Middle frontal gyrus (tissue), 1 donor: ENCODE measurements around the gene KIF24.
"Not testable (repeated sequence)": the region's sequence is repeated elsewhere in the genome, so short reads cannot be mapped to it uniquely, and the experiment has no call there.

Source experiments
- DNase-seq: peaks from one replicate; pipeline ENCODE4 v3.0.0-alpha.2; 2015; ENCODE audit warnings: low spot score; ENCODE audit errors: extremely low spot score

KIF24 gene

GRCh38 chr9:34328987-34329832 is at the start of gene KIF24, which contains the start of gene NUDT2:
KIF24 (minus strand) TSS chr9:34329268; CDS start chr9:34311346, 17,922 bp downstream.
NUDT2 (plus strand) TSS chr9:34329569; CDS start chr9:34339040, 9,471 bp downstream.
- DNase-seq, result peak; percentile 100

GRCh38 chr9:34378376-34379060 is 49.5 kb upstream of the KIF24 start:
- DNase-seq, result no peak

- no peak for DNase-seq
Observed at GRCh38 chr9:34377404-34377746, 48.3 kb upstream of the KIF24 start.

GRCh38 chr9:34376596-34377403 is 47.7 kb upstream of the KIF24 start, which contains the start of gene MYORG:
MYORG (minus strand) TSS chr9:34376898; CDS start chr9:34372943, 3,955 bp downstream.
- peak; percentile 84 for DNase-seq

- no peak for DNase-seq
Observed at GRCh38 chr9:34375901-34376595, 47.0 kb upstream of the KIF24 start.

- DNase-seq, result no peak
Observed at GRCh38 chr9:34374905-34375552, 46.0 kb upstream of the KIF24 start.

GRCh38 chr9:34374339-34374738 is 45.3 kb upstream of the KIF24 start:
- no peak for DNase-seq

GRCh38 chr9:34373749-34374148 is 44.7 kb upstream of the KIF24 start:
- no peak for DNase-seq

GRCh38 chr9:34372467-34373011 is 43.5 kb upstream of the KIF24 start:
- DNase-seq, result no peak

GRCh38 chr9:34371886-34372466 is 42.9 kb upstream of the KIF24 start:
- no peak for DNase-seq

- DNase-seq, result no peak
Observed at GRCh38 chr9:34370970-34371880, 42.2 kb upstream of the KIF24 start.

GRCh38 chr9:34370335-34370969 is 41.4 kb upstream of the KIF24 start:
- DNase-seq, result no peak

GRCh38 chr9:34369636-34370035 is 40.6 kb upstream of the KIF24 start:
- no peak for DNase-seq

- not testable (repeated sequence) for DNase-seq
Observed at GRCh38 chr9:34368796-34369195, 39.7 kb upstream of the KIF24 start.

GRCh38 chr9:34367751-34368410 is 38.8 kb upstream of the KIF24 start:
- DNase-seq, result not testable (repeated sequence)

GRCh38 chr9:34366365-34366764 is 37.3 kb upstream of the KIF24 start:
- DNase-seq, result no peak

GRCh38 chr9:34365282-34365681 is 36.2 kb upstream of the KIF24 start:
- DNase-seq, result no peak
